Uterus (tissue), 2 donors: Measurements from ENCODE around the gene SLK.

Experiments used
- CTCF ChIP-seq, 4 experiments: fragments of 200-600 bp in 2 of 4; fragments of 450-650 bp in 2 of 4; sonication (generic) in 2 of 4; IDR thresholded peaks; one replicate each; pipeline ENCODE4 v1.5.1; 2016 to 2019; ENCODE audit warnings: antibody characterized with exemption in 4 of 4, mild to moderate bottlenecking in 2 of 4, moderate library complexity in 1 of 4
- POLR2A ChIP-seq, 2 donors: fragments of 450-650 bp; IDR thresholded peaks; one replicate each; pipeline ENCODE4 v1.6.1; 2016; ENCODE audit warnings: antibody characterized with exemption in 2 of 2, mild to moderate bottlenecking in 1 of 2, moderate library complexity in 1 of 2

DNA sequence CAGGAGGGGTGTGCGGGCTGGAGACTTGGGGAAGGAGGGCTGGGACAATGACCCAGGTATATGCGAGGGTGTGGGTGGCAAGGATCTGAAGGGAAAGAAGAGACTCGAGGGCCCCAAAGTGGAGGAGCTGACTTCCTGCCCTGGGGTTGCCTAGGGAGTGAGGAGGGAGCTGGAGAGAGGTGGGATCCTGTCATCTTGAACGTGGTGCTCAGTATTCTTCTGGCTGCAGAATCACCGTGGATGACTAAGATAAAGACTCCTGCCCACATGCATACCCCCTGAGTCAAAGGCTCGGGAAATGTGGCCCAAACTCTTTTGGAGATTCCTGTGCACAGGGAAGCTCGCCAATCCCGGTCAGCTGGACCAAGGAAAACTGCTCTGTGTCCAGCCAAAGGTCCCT lies 87.5 kb downstream of the SLK start:
- TF ChIP-seq POLR2A (IDR thresholded peaks at IDR 0.05) (no peak), CTCF (IDR thresholded peaks at IDR 0.05) (no peak)
